ES-I3 (cell line): ENCODE measurements around the gene ULK3.

Source experiments
- H3K36me3 ChIP-seq: 2 replicates; pipeline ENCODE4 v1.6.1; 2013; ENCODE audit warnings: mild to moderate bottlenecking, low read length, control low read depth, moderate library complexity; ENCODE audit not compliant: insufficient read depth
- H3K4me1 ChIP-seq: 2 replicates; pipeline ENCODE4 v1.6.1; 2013; ENCODE audit warnings: mild to moderate bottlenecking, control low read depth, low read length; ENCODE audit not compliant: insufficient read depth
- H3K9ac ChIP-seq: 2 replicates; pipeline ENCODE4 v1.6.1; 2013; ENCODE audit warnings: low read depth, mild to moderate bottlenecking, low read length, moderate library complexity
- H3K9me3 ChIP-seq: 2 replicates; pipeline ENCODE4 v1.6.1; 2013; ENCODE audit warnings: mild to moderate bottlenecking, low read length, moderate library complexity; ENCODE audit not compliant: control insufficient read depth, insufficient read depth

ULK3 gene

DNA sequence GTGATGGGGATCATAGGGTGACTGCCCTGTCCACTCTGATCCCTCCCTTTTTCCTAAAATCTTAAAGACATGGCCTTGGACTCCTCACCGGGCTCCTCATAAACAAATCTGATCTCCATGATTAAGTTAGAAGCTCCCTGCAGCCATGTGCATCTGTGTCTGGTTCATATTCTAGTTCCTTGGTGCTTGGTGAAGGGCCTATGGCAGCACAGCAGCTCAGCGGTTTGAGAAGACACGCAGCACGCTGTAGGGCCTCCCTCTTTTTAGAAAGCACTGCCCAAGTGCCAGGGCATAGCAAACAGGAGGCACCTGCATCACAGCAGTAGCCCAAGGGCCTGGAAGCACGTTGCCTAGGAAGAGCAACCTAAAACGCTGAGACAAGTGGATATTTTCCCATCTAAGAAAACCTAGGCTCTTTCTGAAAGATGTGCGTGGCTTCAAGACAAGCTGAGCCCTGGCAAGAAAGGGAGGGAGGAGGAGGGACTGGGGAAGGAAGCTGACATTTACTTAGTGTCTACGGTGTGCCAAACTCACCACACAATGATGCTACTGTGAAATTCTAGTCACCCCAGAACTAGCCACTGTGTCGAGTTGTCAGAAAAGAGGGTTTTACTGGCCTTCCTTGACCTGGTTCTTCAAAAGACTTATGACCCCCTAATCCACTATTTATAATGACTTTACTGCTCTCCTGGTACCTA lies 14.9 kb upstream of the ULK3 start:
- Histone ChIP-seq H3K9ac (no peak overlapping the region), H3K36me3 (no peaks in the 10 kb centered on the region), H3K9me3 (no peaks in the 10 kb centered on the region), H3K4me1 (no peaks in the 10 kb centered on the region)

GRCh38 chr15:74857082-74857655 lies 14.2 kb upstream of the ULK3 start:
- Histone ChIP-seq H3K9ac (no peak overlapping the region), H3K9me3 (no peaks in the 10 kb centered on the region), H3K36me3 (no peaks in the 10 kb centered on the region), H3K4me1 (no peaks in the 10 kb centered on the region)

- H3K4me1 ChIP-seq = no peaks in the 10 kb centered on the region
- H3K9me3 ChIP-seq = no peaks in the 10 kb centered on the region
- no peak overlapping the region for H3K9ac ChIP-seq
- H3K36me3 ChIP-seq = no peaks in the 10 kb centered on the region
These were observed 13.6 kb upstream of the ULK3 start for GRCh38 chr15:74856537-74856936.

DNA sequence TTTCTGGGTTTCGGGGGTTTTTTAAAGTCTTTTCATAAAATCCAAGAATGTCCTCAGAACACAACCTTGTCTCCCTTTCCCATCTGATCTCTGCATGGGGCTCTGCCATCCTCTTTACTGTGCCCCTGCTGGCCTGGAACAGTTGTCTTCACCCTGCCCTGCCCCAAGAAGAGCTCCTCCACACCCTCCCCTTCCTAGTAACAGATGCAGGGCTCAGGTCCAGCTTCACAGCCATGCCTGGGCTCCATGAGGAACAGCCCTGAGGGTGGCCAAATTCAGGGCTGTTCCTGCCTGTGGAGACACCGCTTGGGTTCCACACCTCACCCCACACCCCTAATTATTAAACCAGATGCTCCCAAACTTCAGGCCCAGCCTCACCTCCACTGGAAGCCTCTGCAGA lies 12.9 kb upstream of the ULK3 start:
- Histone ChIP-seq H3K9me3 (no peaks in the 10 kb centered on the region), H3K9ac (no peak overlapping the region), H3K36me3 (no peaks in the 10 kb centered on the region), H3K4me1 (no peaks in the 10 kb centered on the region)

GRCh38 chr15:74854453-74855022 lies 11.6 kb upstream of the ULK3 start:
- Histone ChIP-seq H3K4me1 (no peaks in the 10 kb centered on the region), H3K9me3 (no peaks in the 10 kb centered on the region), H3K9ac (no peak overlapping the region), H3K36me3 (no peaks in the 10 kb centered on the region)

DNA sequence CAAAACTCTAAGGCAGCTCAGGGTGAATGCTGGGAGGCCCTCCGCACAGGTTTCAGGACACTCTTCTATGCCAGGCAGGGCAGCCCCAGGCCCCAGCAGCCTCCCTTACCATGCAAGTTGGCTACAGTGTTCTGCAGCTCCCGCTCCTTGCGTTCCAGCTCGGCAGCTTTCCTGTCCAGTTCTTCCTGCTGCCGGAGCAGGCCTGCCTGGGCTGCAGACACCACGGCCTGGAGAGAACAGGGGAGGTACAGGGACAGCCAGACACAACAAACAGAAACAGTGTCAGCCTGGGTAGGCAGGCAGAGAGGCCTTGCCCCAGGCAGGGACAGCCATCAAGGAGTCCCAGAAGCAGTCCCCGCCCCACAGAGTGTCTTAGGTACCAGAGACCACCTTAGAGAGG lies 9.0 kb upstream of the ULK3 start:
- Histone ChIP-seq H3K36me3 (no peaks in the 10 kb centered on the region; the same call in 1 of the 2 replicates), H3K9me3 (no peaks in the 10 kb centered on the region), H3K4me1 (no peaks in the 10 kb centered on the region), H3K9ac (no peak overlapping the region)

GRCh38 chr15:74850393-74850792 lies 7.4 kb upstream of the ULK3 start:
- H3K9ac ChIP-seq = no peak overlapping the region
- H3K36me3 ChIP-seq = no peaks in the 10 kb centered on the region; the same call in 1 of the 2 replicates
- H3K4me1 ChIP-seq = no peaks in the 10 kb centered on the region
- H3K9me3 ChIP-seq = no peaks in the 10 kb centered on the region

DNA sequence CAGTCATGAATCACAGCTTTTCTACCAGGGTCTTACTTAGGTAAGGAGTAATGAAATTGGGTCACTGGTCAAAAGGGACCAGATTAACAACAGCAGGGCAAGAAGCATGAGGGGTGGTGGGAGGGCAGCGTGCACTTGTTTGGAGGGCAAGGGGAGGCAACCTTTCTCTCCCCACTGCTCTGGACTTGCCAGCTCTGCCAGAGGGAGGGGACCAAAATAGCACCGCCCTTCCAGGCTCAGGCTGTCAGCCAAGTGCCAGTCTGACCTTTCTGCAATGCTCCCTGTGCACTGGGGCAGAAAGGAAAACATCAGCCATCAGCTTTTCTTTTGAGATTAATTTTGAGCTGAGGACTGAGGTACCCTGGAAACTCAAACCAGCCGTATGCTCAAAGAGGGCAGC lies 4.5 kb upstream of the ULK3 start:
- no peak overlapping the region for H3K9ac ChIP-seq
- H3K4me1 ChIP-seq = no peaks in the 10 kb centered on the region
- no peaks in the 10 kb centered on the region; the same call in 1 of the 2 replicates for H3K36me3 ChIP-seq
- H3K9me3 ChIP-seq = no peaks in the 10 kb centered on the region

DNA sequence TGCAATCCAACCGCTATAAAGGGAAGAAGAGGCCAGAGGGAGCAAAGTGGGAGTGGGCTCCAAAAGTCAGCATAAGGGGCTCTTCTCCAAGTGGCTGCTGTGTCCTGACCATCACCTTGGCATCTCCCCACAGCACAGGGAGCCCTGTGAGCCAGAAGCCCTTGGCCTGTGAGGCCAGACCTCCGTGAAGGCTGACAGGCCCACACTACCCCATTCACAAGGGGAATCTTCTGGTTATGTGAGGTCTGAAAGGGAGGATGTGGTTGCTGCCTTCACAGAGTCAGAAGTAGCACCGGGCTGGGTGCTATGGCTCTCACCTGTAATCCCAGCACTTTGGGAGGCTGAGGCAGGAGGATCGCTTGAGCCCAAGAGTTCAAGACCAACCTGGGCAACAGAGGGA lies 2.6 kb upstream of the ULK3 start:
- no peaks in the 10 kb centered on the region; the same call in 1 of the 2 replicates for H3K36me3 ChIP-seq
- no peaks in the 10 kb centered on the region for H3K9me3 ChIP-seq
- H3K4me1 ChIP-seq = no peaks in the 10 kb centered on the region
- H3K9ac ChIP-seq = no peak overlapping the region

DNA sequence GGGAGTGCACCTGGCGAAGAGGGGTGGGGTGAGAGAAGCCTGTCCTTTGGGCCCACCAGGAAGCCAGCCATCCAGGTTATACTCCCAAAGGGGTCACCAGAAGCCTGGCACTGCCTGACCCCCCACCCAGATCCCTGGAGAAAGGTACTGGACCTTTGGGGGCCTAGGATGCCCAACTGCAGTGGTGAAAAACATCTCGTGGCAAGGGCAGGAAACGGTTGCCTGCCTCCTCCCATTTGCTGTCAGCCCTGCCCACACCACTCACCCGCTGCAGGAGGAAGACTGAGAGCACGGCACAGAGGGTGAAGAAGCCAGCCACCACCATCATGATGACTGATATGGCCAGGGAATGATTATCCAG lies 2.2 kb upstream of the ULK3 start:
- Histone ChIP-seq H3K36me3 (no peaks in the 10 kb centered on the region; the same call in 1 of the 2 replicates), H3K9ac (no peak overlapping the region), H3K9me3 (no peaks in the 10 kb centered on the region), H3K4me1 (no peaks in the 10 kb centered on the region)

- H3K9me3 ChIP-seq = no peaks in the 10 kb centered on the region
- no peak overlapping the region for H3K9ac ChIP-seq
- H3K36me3 ChIP-seq = no peaks in the 10 kb centered on the region; the same call in 1 of the 2 replicates
- no peaks in the 10 kb centered on the region for H3K4me1 ChIP-seq
These were observed 1.6 kb upstream of the ULK3 start for GRCh38 chr15:74844319-74845207.

GRCh38 chr15:74843891-74844299 lies 939 bp upstream of the ULK3 start:
- Histone ChIP-seq H3K4me1 (no peaks in the 10 kb centered on the region), H3K9me3 (no peaks in the 10 kb centered on the region), H3K9ac (peak overlapping the region; percentile 82), H3K36me3 (no peaks in the 10 kb centered on the region; the same call in 1 of the 2 replicates)

GRCh38 chr15:74843445-74843828 lies 481 bp upstream of the ULK3 start:
- Histone ChIP-seq H3K36me3 (no peaks in the 10 kb centered on the region; the same call in 1 of the 2 replicates), H3K4me1 (no peaks in the 10 kb centered on the region), H3K9me3 (no peaks in the 10 kb centered on the region), H3K9ac (peak overlapping the region; percentile 82)

- Histone ChIP-seq H3K4me1 (no peaks in the 10 kb centered on the region), H3K9ac (peak overlapping the region; percentile 82; the same call in 1 of the 2 replicates), H3K36me3 (no peaks in the 10 kb centered on the region), H3K9me3 (no peaks in the 10 kb centered on the region)
These were observed 1.0 kb downstream of the ULK3 start for GRCh38 chr15:74841891-74842373.
